Measurements from ENCODE around the gene NGEF. TPM values are rescaled to one million over a fixed set of nuclear protein-coding genes. Genes with fewer than 3 reads are reported as not detected.

NGEF gene
- polyA plus RNA-seq, 3 donors: not detected

- H3K27me3 Mint-ChIP-seq (ENCODE audit: low read depth in 3 of 3): peaks cover 0 to 3% (median 0%) of the 10 kb centered on the region in 3 donors
- peaks cover 0 to 3% (median 0%) of the 10 kb centered on the region in 7 donors for H3K9me3 Mint-ChIP-seq
- no peak within 1 kb of the TSS for H3K9ac ChIP-seq (ENCODE audit: insufficient read depth, low read length, poor library complexity, severe bottlenecking)
- intact Hi-C loops (cut with micrococcal nuclease): no loop called here
- H3K27ac ChIP-seq (ENCODE audit: low read depth in 1 of 2, low read length in 2 of 2): no peak within 1 kb of the TSS
- peaks cover 0 to 5% of the 10 kb centered on the region in 2 donors for H3K9me3 ChIP-seq (replicated peaks in 1 of 2; ENCODE audit: control insufficient read depth in 1 of 2, insufficient read depth in 1 of 2, low read length in 2 of 2)
- no peaks in the 10 kb centered on the region for H3K27me3 ChIP-seq (ENCODE audit: control insufficient read depth in 2 of 2, insufficient read depth in 2 of 2, low read length in 2 of 2)
- H3K4me1 ChIP-seq (ENCODE audit: control insufficient read depth in 1 of 2, insufficient read depth in 2 of 2, low read length in 2 of 2): no peaks in the 10 kb centered on the region
- no peak for TF ChIP-seq CTCF (IDR thresholded peaks at IDR 0.05)
- H3K27ac Mint-ChIP-seq: peak within 1 kb of the TSS in 1 of 7 donors; percentile 16
- no peak for DNase-seq
- H3K4me1 Mint-ChIP-seq: no peaks in the 10 kb centered on the region
- no peaks in the 10 kb centered on the region for H3K36me3 Mint-ChIP-seq
- no peak within 1 kb of the TSS for H2AFZ ChIP-seq (ENCODE audit: insufficient read depth, low read depth, low read length, poor library complexity, severe bottlenecking)
- H4K20me1 ChIP-seq (ENCODE audit: insufficient read depth, low read length): no peaks in the 10 kb centered on the region
- H3K79me2 ChIP-seq (ENCODE audit: insufficient read depth, low read length): no peaks in the 10 kb centered on the region
- no peak within 1 kb of the TSS for H3K4me2 ChIP-seq (replicated peaks; ENCODE audit: extremely low read depth, low read length, poor library complexity, severe bottlenecking)
- H3K4me3 ChIP-seq (replicated peaks in 1 of 3; ENCODE audit: low read depth in 2 of 3, low read length in 3 of 3): no peak within 1 kb of the TSS
- no peak within 1 kb of the TSS for H3K4me3 Mint-ChIP-seq
- WGBS (ENCODE audit: insufficient coverage): over 99% methylated on average over 13 of the region's 13 CpGs
- H3K36me3 ChIP-seq (replicated peaks in 1 of 2; ENCODE audit: control insufficient read depth in 1 of 2, insufficient read depth in 2 of 2, low read length in 2 of 2): no peaks in the 10 kb centered on the region
These were observed 19.7 kb upstream of the NGEF start, which contains the start of gene NEU2 for GRCh38 chr2:233032551-233033320. TSS of gene NEU2 (plus strand) at chr2:233032672. CDS start at chr2:233032672, 0 bp downstream.

GRCh38 chr2:233031556-233032500 lies 18.8 kb upstream of the NGEF start:
- Mint-ChIP-seq H3K27me3 (ENCODE audit: low read depth in 3 of 3) (peaks cover 0 to 3% (median 0%) of the 10 kb centered on the region in 3 donors), H3K4me3 (no peak overlapping the region), H3K27ac (no peak overlapping the region), H3K4me1 (no peaks in the 10 kb centered on the region), H3K36me3 (no peaks in the 10 kb centered on the region), H3K9me3 (peaks cover 0 to 3% (median 0%) of the 10 kb centered on the region in 7 donors)
- no peak overlapping the region for H3K4me2 ChIP-seq (replicated peaks; ENCODE audit: extremely low read depth, low read length, poor library complexity, severe bottlenecking)
- 96% methylated on average over 15 of the region's 27 CpGs for WGBS (ENCODE audit: insufficient coverage)
- H3K27ac ChIP-seq (ENCODE audit: low read depth in 1 of 2, low read length in 2 of 2): no peak overlapping the region
- H3K36me3 ChIP-seq (replicated peaks in 1 of 2; ENCODE audit: control insufficient read depth in 1 of 2, insufficient read depth in 2 of 2, low read length in 2 of 2): no peaks in the 10 kb centered on the region
- intact Hi-C loops (cut with micrococcal nuclease): no loop called here
- peaks cover 0 to 5% of the 10 kb centered on the region in 2 donors for H3K9me3 ChIP-seq (replicated peaks in 1 of 2; ENCODE audit: control insufficient read depth in 1 of 2, insufficient read depth in 1 of 2, low read length in 2 of 2)
- no peak overlapping the region for H3K4me3 ChIP-seq (replicated peaks in 1 of 3; ENCODE audit: low read depth in 2 of 3, low read length in 3 of 3)
- H3K9ac ChIP-seq (ENCODE audit: insufficient read depth, low read length, poor library complexity, severe bottlenecking): no peak overlapping the region
- H3K79me2 ChIP-seq (ENCODE audit: insufficient read depth, low read length): no peaks in the 10 kb centered on the region
- H2AFZ ChIP-seq (ENCODE audit: insufficient read depth, low read depth, low read length, poor library complexity, severe bottlenecking): no peak overlapping the region
- DNase-seq: no peak
- H3K4me1 ChIP-seq (ENCODE audit: control insufficient read depth in 1 of 2, insufficient read depth in 2 of 2, low read length in 2 of 2): no peaks in the 10 kb centered on the region
- H4K20me1 ChIP-seq (ENCODE audit: insufficient read depth, low read length): no peaks in the 10 kb centered on the region
- H3K27me3 ChIP-seq (ENCODE audit: control insufficient read depth in 2 of 2, insufficient read depth in 2 of 2, low read length in 2 of 2): no peaks in the 10 kb centered on the region
- no peak for TF ChIP-seq CTCF (IDR thresholded peaks at IDR 0.05)

Measured in CD14-positive monocyte (primary cell).